A549 (cell line): ENCODE measurements around the gene DPYSL3. TPM values are rescaled to one million over a fixed set of nuclear protein-coding genes. Genes with fewer than 3 reads are reported as not detected.
A peak's percentile ranks its signal among the peaks of the same experiment; 100 is the strongest.

ENCODE experiments used
- ATAC-seq, 2 experiments: fragments of 200-7000 bp in 1 of 2; fragments of >200 bp in 1 of 2; cut with Nextera tagmentation in 1 of 2; cut with Tn5 transposase in 1 of 2; 3 replicates each; pipeline versions ENCODE4 v1.8.0 to v1.9.1; 2018 to 2020; ENCODE audit warnings: mild to moderate bottlenecking in 1 of 2, moderate library complexity in 1 of 2
- CTCF ChIA-PET: fragments of 300-600 bp; sonication (Branson Sonifier 250); formaldehyde crosslinking; extraction: SDS; loops from one replicate; lab custom pipeline; 2021; ENCODE audit warnings: antibody characterized with exemption, inconsistent platforms; lab: Yijun Ruan, JAX
- POLR2A ChIA-PET: fragments of 350-600 bp; formaldehyde crosslinking; extraction: SDS; loops from one replicate; lab custom pipeline; 2021; ENCODE audit warnings: antibody characterized with exemption, inconsistent platforms; lab: Yijun Ruan, JAX
- DNase-seq, 2 experiments: peaks; one replicate each; pipeline versions ENCODE4 v3.0.0 to v3.0.0-alpha.2; 2011 to 2016; ENCODE audit warnings: low read depth in 1 of 2, low spot score in 1 of 2
- FAIRE-seq: peaks from 2 replicates; lab custom pipeline; 2011; peaks lifted over from hg19 to GRCh38; lab: Jason Lieb, UNC
- H3K27ac ChIP-seq, 2 experiments: fragments of >200 bp; sonication (Bioruptor Twin); formaldehyde crosslinking; 3 replicates each; pipeline ENCODE4 v1.5.1; 2016 to 2017
- H3K4me1 ChIP-seq: fragments of >200 bp; sonication (Bioruptor Twin); formaldehyde crosslinking; 3 replicates; pipeline ENCODE4 v1.6.1; 2016
- H3K4me2 ChIP-seq: fragments of >200 bp; sonication (Bioruptor Twin); formaldehyde crosslinking; 3 replicates; pipeline ENCODE4 v1.6.1; 2016
- H3K4me3 ChIP-seq: fragments of >200 bp; sonication (Bioruptor Twin); formaldehyde crosslinking; 3 replicates; pipeline ENCODE4 v1.5.1; 2016
- H3K9me3 ChIP-seq: fragments of >200 bp; sonication (Bioruptor Twin); formaldehyde crosslinking; 3 replicates; pipeline ENCODE4 v1.6.1; 2016
- BCL3 ChIP-seq: fragments of >200 bp; sonication (Bioruptor Twin); formaldehyde crosslinking; IDR thresholded peaks from 3 replicates; pipeline ENCODE4 v1.6.1; 2016
- CBX8 ChIP-seq: fragments of 200-600 bp; sonication (generic); IDR thresholded peaks from 2 replicates; pipeline ENCODE4 v1.6.1; 2016
- CHD4 ChIP-seq: fragments of 200-600 bp; sonication (generic); IDR thresholded peaks from 2 replicates; pipeline ENCODE4 v1.6.1; 2016; ENCODE audit warnings: antibody characterized with exemption, mild to moderate bottlenecking, borderline replicate concordance
- FOSB ChIP-seq: fragments of 250-450 bp; sonication (Bioruptor Pico); IDR thresholded peaks from 2 replicates; pipeline ENCODE4 v1.5.0; 2020; ENCODE audit warnings: mild to moderate bottlenecking, moderate library complexity
- FOXS1 ChIP-seq: fragments of 250-450 bp; sonication (Bioruptor Pico); IDR thresholded peaks from 2 replicates; pipeline ENCODE4 v1.5.0; 2020; ENCODE audit warnings: mild to moderate bottlenecking, moderate library complexity
- HEYL ChIP-seq: fragments of 250-450 bp; sonication (Bioruptor Pico); IDR thresholded peaks from 2 replicates; pipeline ENCODE4 v1.8.0; 2021; ENCODE audit warnings: mild to moderate bottlenecking, moderate library complexity
- HOXA7 ChIP-seq: fragments of 250-450 bp; sonication (Bioruptor Pico); IDR thresholded peaks from 2 replicates; pipeline ENCODE4 v1.5.0; 2020; ENCODE audit warnings: mild to moderate bottlenecking, moderate library complexity
- JUN ChIP-seq, 2 experiments: fragments of >200 bp; sonication (Bioruptor Twin); formaldehyde crosslinking; IDR thresholded peaks; 2 replicates in 1 of 2; 3 replicates in 1 of 2; pipeline ENCODE4 v1.6.1; 2016 to 2017
- KDM1A ChIP-seq: fragments of 200-600 bp; sonication (generic); IDR thresholded peaks from 2 replicates; pipeline ENCODE4 v1.6.1; 2016; ENCODE audit warnings: low read depth, mild to moderate bottlenecking
- KDM5A ChIP-seq: fragments of 200-600 bp; sonication (generic); IDR thresholded peaks from 2 replicates; pipeline ENCODE4 v1.6.1; 2016; ENCODE audit warnings: antibody characterized with exemption, mild to moderate bottlenecking
- MAFK ChIP-seq: fragments of 450-650 bp; IDR thresholded peaks from 2 replicates; pipeline ENCODE4 v1.6.1; 2014; ENCODE audit not compliant: partially characterized antibody
- NFE2L2 ChIP-seq: fragments of 150-350 bp; conservative IDR thresholded peaks from 2 replicates; pipeline ENCODE4 v1.6.1; 2014; ENCODE audit warnings: low read length
- NPAS2 ChIP-seq: fragments of 250-450 bp; sonication (Bioruptor Pico); IDR thresholded peaks from 2 replicates; pipeline ENCODE4 v1.8.0; 2022; ENCODE audit warnings: mild to moderate bottlenecking, moderate library complexity, borderline replicate concordance
- PBX3 ChIP-seq: IDR thresholded peaks from 2 replicates; pipeline ENCODE4 v1.6.1; 2012
- POLR2AphosphoS2 ChIP-seq: conservative IDR thresholded peaks from 2 replicates; pipeline ENCODE4 v1.6.1; 2012; ENCODE audit warnings: low read length, improper control_type of control experiment, inconsistent platforms
- RAD21 ChIP-seq, 2 experiments: fragments of >200 bp in 1 of 2; sonication (Bioruptor Twin) in 1 of 2; formaldehyde crosslinking in 1 of 2; IDR thresholded peaks in 1 of 2; conservative IDR thresholded peaks in 1 of 2; 2 replicates in 1 of 2; 3 replicates in 1 of 2; pipeline ENCODE4 v1.6.1; 2012 to 2018; ENCODE audit warnings: inconsistent platforms in 1 of 2
- RARB ChIP-seq: fragments of 250-450 bp; sonication (Bioruptor Pico); IDR thresholded peaks from 2 replicates; pipeline ENCODE4 v1.8.0; 2021; ENCODE audit warnings: mild to moderate bottlenecking, moderate library complexity
- RFX5 ChIP-seq: fragments of 450-650 bp; IDR thresholded peaks from 2 replicates; pipeline ENCODE4 v1.7.1; 2014; ENCODE audit warnings: antibody characterized with exemption, mild to moderate bottlenecking, moderate library complexity
- SMC3 ChIP-seq: fragments of >200 bp; sonication (Bioruptor Twin); formaldehyde crosslinking; IDR thresholded peaks from 3 replicates; pipeline ENCODE4 v1.6.1; 2018; ENCODE audit warnings: inconsistent platforms
- SREBF2 ChIP-seq: fragments of 450-650 bp; IDR thresholded peaks from 2 replicates; pipeline ENCODE4 v1.6.1; 2014; ENCODE audit warnings: mild to moderate bottlenecking, moderate library complexity
- TFCP2L1 ChIP-seq: fragments of 250-450 bp; sonication (Bioruptor Pico); IDR thresholded peaks from 2 replicates; pipeline ENCODE4 v1.5.0; 2021; ENCODE audit warnings: mild to moderate bottlenecking
- TP53 ChIP-seq: fragments of 250-450 bp; sonication (Bioruptor Pico); IDR thresholded peaks from 2 replicates; pipeline ENCODE4 v1.5.0; 2021; ENCODE audit warnings: mild to moderate bottlenecking, moderate library complexity
- ZFP36 ChIP-seq: fragments of 450-650 bp; IDR thresholded peaks from 2 replicates; pipeline ENCODE4 v1.6.1; 2014; ENCODE audit warnings: borderline replicate concordance; ENCODE audit not compliant: partially characterized antibody
- WGBS: methylation state at CpG from one replicate; pipeline ENCODE4 v1.1.6; 2017; ENCODE audit errors: missing lambda C conversion rate; 5-methylcytosine and 5-hydroxymethylcytosine counted together
- polyA plus RNA-seq, 4 experiments: library from polyadenylated mRNA; depleted of rRNA in 3 of 4; stranded (reverse); fragments of >200 nt; fragmentation: RNase III in 1 of 4; extraction: RNeasy Plus Mini Kit Qiagen cat#74134 plus additional on column Dnase treatment in 1 of 4; gene quantifications; 2 replicates in 3 of 4; 3 replicates in 1 of 4; pipeline ENCODE4 v1.2.3, GENCODE V29; 2011 to 2017
- TF ChIP-seq, protein P1 (sequence below): fragments of 200-600 bp; sonication (generic); IDR thresholded peaks from 2 replicates; pipeline ENCODE4 v1.6.1; 2016; ENCODE audit warnings: antibody characterized with exemption, mild to moderate bottlenecking, moderate library complexity
- TF ChIP-seq, protein P2 (sequence below): fragments of 150-350 bp; IDR thresholded peaks from 2 replicates; pipeline ENCODE4 v1.6.1; 2014; ENCODE audit warnings: low read depth, mild to moderate bottlenecking, low read length
- TF ChIP-seq, protein P3 (sequence below): IDR thresholded peaks from 2 replicates; pipeline ENCODE4 v1.6.1; 2012; ENCODE audit warnings: low read depth, borderline replicate concordance

DPYSL3 gene
- polyA plus RNA-seq, 2 of the 4 experiments (the other 2 are of a cell fraction): 16.5 to 22.3 TPM

DNA sequence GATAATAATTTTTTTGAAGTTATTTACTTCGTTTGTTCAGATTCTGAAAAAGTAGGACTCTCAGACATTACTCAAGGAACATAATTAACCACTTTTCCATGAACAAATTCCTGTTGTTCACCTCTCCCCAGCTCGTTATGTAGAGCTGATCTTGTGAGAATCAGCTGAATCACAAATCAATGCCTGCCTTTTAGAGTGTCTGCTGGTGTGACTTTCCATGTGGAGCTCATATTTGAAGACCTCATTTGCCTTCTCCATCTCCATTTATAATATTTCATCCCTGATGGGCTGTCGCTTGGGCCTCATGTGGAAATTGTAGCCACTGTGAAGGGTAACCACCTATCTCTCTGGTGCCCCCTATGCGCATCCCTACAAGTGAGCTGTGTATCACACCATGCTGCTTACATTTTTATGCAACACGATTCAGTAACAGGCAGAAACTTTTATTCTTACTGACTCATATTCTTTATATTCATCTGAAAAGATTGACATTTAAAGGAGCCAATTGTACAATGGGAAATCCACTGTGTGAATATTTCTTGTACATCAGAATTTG, 163.8 kb downstream of the DPYSL3 start:
- TF ChIP-seq NPAS2 (CRISPR knock-in tag) (no peak), CHD4 (no peak), HEYL (CRISPR knock-in tag) (no peak), CBX8 (no peak), JUN (IDR thresholded peaks at IDR 0.05) (no peak)
- Histone ChIP-seq H3K4me2 (no peak overlapping the region), H3K4me3 (no peak overlapping the region), H3K27ac (no peak overlapping the region), H3K9me3 (no peaks in the 10 kb centered on the region), H3K4me1 (no peaks in the 10 kb centered on the region)
- 31% methylated on average over 5 of the region's 5 CpGs for WGBS
- DNase-seq: no peak
- ATAC-seq: peak in 1 of 2 experiments; percentile 46; a peak in 1 of 6 replicates
- POLR2A ChIA-PET: interaction anchor here (1.2 kb wide), 1 partner anchor 111 kb away, joined by 3 read pairs; the partner anchor contains the start of gene STK32A
- FAIRE-seq: no peak
- CTCF ChIA-PET: interaction anchor here (0.9 to 1.1 kb wide), 2 partner anchors 12 to 44 kb away, joined by 3 to 6 read pairs; no protein-coding TSS in a partner anchor

DNA sequence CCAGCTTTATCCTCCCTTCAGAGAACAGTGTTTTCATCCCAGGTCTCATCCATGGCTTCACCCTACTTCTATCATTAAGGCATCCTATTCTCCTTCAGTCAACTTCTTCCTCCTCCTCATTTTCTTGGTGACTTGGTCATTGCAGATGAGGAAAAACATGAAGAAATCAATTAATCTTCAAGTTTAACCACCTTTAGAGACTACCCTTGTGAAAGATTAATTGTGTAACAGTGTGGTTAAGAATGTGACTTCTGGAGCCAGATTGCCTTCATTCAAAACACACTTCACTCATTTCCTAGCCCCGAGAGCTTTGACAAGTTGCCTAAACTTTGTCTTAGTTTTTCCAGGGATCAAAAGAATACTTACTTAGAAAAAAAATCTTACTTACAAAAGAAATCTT, 165.0 kb downstream of the DPYSL3 start:
- CTCF ChIA-PET: interaction anchor here (0.7 to 1.2 kb wide), 3 partner anchors 11 to 243 kb away, joined by 3 to 6 read pairs (median 3); no protein-coding TSS in a partner anchor
- POLR2A ChIA-PET: no interaction called here
- FAIRE-seq (no peak), ATAC-seq (no peak), DNase-seq (no peak)
- no peak for TF ChIP-seq TP53 (CRISPR knock-in tag)
- no peak for TF ChIP-seq FOSB (CRISPR knock-in tag)
- TF ChIP-seq SMC3: no peak
- no peak for TF ChIP-seq PBX3
- no peak for TF ChIP-seq HEYL (CRISPR knock-in tag)
- no peak for TF ChIP-seq ZFP36
- TF ChIP-seq, protein P1, sequence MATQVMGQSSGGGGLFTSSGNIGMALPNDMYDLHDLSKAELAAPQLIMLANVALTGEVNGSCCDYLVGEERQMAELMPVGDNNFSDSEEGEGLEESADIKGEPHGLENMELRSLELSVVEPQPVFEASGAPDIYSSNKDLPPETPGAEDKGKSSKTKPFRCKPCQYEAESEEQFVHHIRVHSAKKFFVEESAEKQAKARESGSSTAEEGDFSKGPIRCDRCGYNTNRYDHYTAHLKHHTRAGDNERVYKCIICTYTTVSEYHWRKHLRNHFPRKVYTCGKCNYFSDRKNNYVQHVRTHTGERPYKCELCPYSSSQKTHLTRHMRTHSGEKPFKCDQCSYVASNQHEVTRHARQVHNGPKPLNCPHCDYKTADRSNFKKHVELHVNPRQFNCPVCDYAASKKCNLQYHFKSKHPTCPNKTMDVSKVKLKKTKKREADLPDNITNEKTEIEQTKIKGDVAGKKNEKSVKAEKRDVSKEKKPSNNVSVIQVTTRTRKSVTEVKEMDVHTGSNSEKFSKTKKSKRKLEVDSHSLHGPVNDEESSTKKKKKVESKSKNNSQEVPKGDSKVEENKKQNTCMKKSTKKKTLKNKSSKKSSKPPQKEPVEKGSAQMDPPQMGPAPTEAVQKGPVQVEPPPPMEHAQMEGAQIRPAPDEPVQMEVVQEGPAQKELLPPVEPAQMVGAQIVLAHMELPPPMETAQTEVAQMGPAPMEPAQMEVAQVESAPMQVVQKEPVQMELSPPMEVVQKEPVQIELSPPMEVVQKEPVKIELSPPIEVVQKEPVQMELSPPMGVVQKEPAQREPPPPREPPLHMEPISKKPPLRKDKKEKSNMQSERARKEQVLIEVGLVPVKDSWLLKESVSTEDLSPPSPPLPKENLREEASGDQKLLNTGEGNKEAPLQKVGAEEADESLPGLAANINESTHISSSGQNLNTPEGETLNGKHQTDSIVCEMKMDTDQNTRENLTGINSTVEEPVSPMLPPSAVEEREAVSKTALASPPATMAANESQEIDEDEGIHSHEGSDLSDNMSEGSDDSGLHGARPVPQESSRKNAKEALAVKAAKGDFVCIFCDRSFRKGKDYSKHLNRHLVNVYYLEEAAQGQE: no peak
- no peak for TF ChIP-seq KDM5A
- TF ChIP-seq POLR2AphosphoS2: no peak
- no peak for TF ChIP-seq RAD21 (conservative IDR thresholded peaks at IDR 0.05 in 1 of 2, IDR thresholded peaks at IDR 0.05 in 1 of 2)
- no peak for TF ChIP-seq SREBF2
- TF ChIP-seq, protein P2, sequence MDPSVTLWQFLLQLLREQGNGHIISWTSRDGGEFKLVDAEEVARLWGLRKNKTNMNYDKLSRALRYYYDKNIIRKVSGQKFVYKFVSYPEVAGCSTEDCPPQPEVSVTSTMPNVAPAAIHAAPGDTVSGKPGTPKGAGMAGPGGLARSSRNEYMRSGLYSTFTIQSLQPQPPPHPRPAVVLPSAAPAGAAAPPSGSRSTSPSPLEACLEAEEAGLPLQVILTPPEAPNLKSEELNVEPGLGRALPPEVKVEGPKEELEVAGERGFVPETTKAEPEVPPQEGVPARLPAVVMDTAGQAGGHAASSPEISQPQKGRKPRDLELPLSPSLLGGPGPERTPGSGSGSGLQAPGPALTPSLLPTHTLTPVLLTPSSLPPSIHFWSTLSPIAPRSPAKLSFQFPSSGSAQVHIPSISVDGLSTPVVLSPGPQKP: no peak
- TF ChIP-seq CBX8: no peak
- Histone ChIP-seq H3K4me3 (no peak overlapping the region), H3K4me2 (no peak overlapping the region), H3K9me3 (no peaks in the 10 kb centered on the region), H3K4me1 (no peaks in the 10 kb centered on the region), H3K27ac (no peak overlapping the region)
- 32% methylated on average over 1 of the region's 1 CpG for WGBS

DNA sequence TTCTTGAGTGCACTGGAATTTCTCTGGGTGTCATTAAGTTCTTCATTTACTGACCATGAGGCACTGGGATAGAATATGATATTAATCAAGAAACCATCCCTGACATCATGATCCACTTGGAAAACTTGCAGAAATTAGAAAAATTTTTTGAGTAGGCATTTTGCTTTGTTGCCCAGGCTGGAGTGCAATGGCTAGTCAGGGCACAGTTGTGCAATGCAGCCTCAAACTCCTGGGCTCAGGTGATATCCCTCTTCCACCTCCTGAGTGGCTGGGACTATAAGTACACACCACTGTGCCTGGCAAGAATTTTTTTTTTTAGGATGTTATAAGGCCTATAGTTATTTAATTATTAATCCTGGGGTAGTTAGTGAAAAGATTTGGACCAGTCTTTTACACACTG, 168.5 kb downstream of the DPYSL3 start:
- no peak overlapping the region for H3K4me3 ChIP-seq
- no peak for TF ChIP-seq MAFK
- TF ChIP-seq KDM5A: no peak
- TF ChIP-seq HOXA7: no peak
- no peak for TF ChIP-seq RAD21 (conservative IDR thresholded peaks at IDR 0.05 in 1 of 2, IDR thresholded peaks at IDR 0.05 in 1 of 2)
- no peak for TF ChIP-seq RARB (CRISPR knock-in tag)
- no peak for TF ChIP-seq ZFP36
- TF ChIP-seq RFX5: no peak
- TF ChIP-seq SREBF2: no peak
- no peak for TF ChIP-seq FOXS1
- TF ChIP-seq, protein P3, sequence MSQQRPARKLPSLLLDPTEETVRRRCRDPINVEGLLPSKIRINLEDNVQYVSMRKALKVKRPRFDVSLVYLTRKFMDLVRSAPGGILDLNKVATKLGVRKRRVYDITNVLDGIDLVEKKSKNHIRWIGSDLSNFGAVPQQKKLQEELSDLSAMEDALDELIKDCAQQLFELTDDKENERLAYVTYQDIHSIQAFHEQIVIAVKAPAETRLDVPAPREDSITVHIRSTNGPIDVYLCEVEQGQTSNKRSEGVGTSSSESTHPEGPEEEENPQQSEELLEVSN: no peak
- TF ChIP-seq NPAS2 (CRISPR knock-in tag): no peak
- TF ChIP-seq BCL3: no peak
- TF ChIP-seq CBX8: no peak
- TF ChIP-seq TFCP2L1 (CRISPR knock-in tag): no peak
- no peak for TF ChIP-seq NFE2L2
- TF ChIP-seq KDM1A: no peak
- no peak overlapping the region for H3K4me2 ChIP-seq
- POLR2A ChIA-PET: no interaction called here
- FAIRE-seq (no peak), ATAC-seq (no peak), DNase-seq (no peak)
- H3K9me3 ChIP-seq: no peaks in the 10 kb centered on the region
- no peak overlapping the region for H3K27ac ChIP-seq
- H3K4me1 ChIP-seq: no peaks in the 10 kb centered on the region
- CTCF ChIA-PET: no interaction called here
